22Rv1 (cell line): ENCODE measurements around the gene PLA2G4D.

Source experiments
- CTCF ChIP-seq: fragments of 450-650 bp; IDR thresholded peaks from 2 replicates; pipeline ENCODE4 v1.5.1; 2017; ENCODE audit warnings: mild to moderate bottlenecking
- ZFX ChIP-seq: fragments of 450-650 bp; IDR thresholded peaks from 2 replicates; pipeline ENCODE4 v1.6.1; 2017; ENCODE audit warnings: antibody characterized with exemption, borderline replicate concordance

- TF ChIP-seq CTCF, result no peak
- no peak for TF ChIP-seq ZFX
Observed at GRCh38 chr15:42129364-42129763, 35.0 kb upstream of the PLA2G4D start.
